IMR-90 (cell line): ENCODE measurements around the gene IGDCC3. TPM values are rescaled to one million over a fixed set of nuclear protein-coding genes. Genes with fewer than 3 reads are reported as not detected.

Experiments used
- ATAC-seq: fragments of 200-7000 bp; cut with Tn5 transposase; 2 replicates; pipeline ENCODE4 v1.9.1; 2020; ENCODE audit warnings: low read depth, mild to moderate bottlenecking, moderate library complexity
- BruUV-seq: library from RNA; stranded (reverse); fragments of 400-500 nt; replicated peaks from 2 replicates; lab custom pipeline; 2021; lab: Mats Ljungman, UMichigan
- CTCF ChIA-PET: fragments of 300-600 bp; formaldehyde crosslinking; extraction: SDS; loops from one replicate; lab custom pipeline; 2021; ENCODE audit warnings: antibody characterized with exemption; lab: Yijun Ruan, JAX
- POLR2A ChIA-PET: fragments of 300-600 bp; sonication (Branson Sonifier 250); formaldehyde crosslinking; loops from one replicate; lab custom pipeline; 2022; ENCODE audit warnings: antibody characterized with exemption; ENCODE audit not compliant: unreplicated experiment; lab: Charles Lee
- DNase-seq: peaks from one replicate; pipeline ENCODE4 v3.0.0; 2013
- H2AFZ ChIP-seq: replicated peaks from 2 replicates; pipeline ENCODE3; 2013; ENCODE audit warnings: low read length, mild to moderate bottlenecking; ENCODE audit not compliant: poor library complexity
- H2AK5ac ChIP-seq: 2 replicates; pipeline ENCODE4 v1.6.1; 2013; ENCODE audit warnings: low read depth, low read length, inconsistent platforms
- H2AK9ac ChIP-seq: replicated peaks from 2 replicates; pipeline ENCODE3; 2013; ENCODE audit warnings: mild to moderate bottlenecking, low read depth, low read length, moderate library complexity; ENCODE audit not compliant: poor library complexity
- H2BK120ac ChIP-seq: 2 replicates; pipeline ENCODE4 v1.6.1; 2013; ENCODE audit warnings: low read depth, low read length, inconsistent platforms
- H2BK15ac ChIP-seq: 3 replicates; pipeline ENCODE4 v1.6.1; 2013; ENCODE audit warnings: low read depth, low read length, inconsistent platforms
- H2BK20ac ChIP-seq: 2 replicates; pipeline ENCODE4 v1.6.1; 2013; ENCODE audit warnings: low read depth, mild to moderate bottlenecking, inconsistent platforms, low read length, moderate library complexity
- H2BK5ac ChIP-seq: 2 replicates; pipeline ENCODE4 v1.6.1; 2013; ENCODE audit warnings: mild to moderate bottlenecking, low read depth, low read length, inconsistent platforms; ENCODE audit not compliant: poor library complexity, severe bottlenecking
- H3K14ac ChIP-seq: replicated peaks from 2 replicates; pipeline ENCODE4 v1.6.1; 2013; ENCODE audit warnings: low read depth, low read length, inconsistent platforms
- H3K18ac ChIP-seq: 2 replicates; pipeline ENCODE4 v1.6.1; 2013; ENCODE audit warnings: low read depth, low read length, control low read depth
- H3K23ac ChIP-seq: 2 replicates; pipeline ENCODE4 v1.6.1; 2013; ENCODE audit warnings: low read depth, low read length, inconsistent platforms
- H3K27ac ChIP-seq: 2 replicates; pipeline ENCODE4 v1.5.1; 2013; ENCODE audit warnings: mild to moderate bottlenecking, control low read depth, low read length; ENCODE audit not compliant: insufficient read depth
- H3K27me3 ChIP-seq: 2 replicates; pipeline ENCODE4 v1.6.1; 2013; ENCODE audit warnings: low read length; ENCODE audit not compliant: control insufficient read depth, insufficient read depth
- H3K36me3 ChIP-seq: 2 replicates; pipeline ENCODE4 v1.6.1; 2013; ENCODE audit warnings: low read length, mixed read lengths; ENCODE audit not compliant: control insufficient read depth, insufficient read depth
- H3K4ac ChIP-seq: 2 replicates; pipeline ENCODE4 v1.6.1; 2013; ENCODE audit warnings: low read depth, low read length, inconsistent platforms
- H3K4me1 ChIP-seq: 2 replicates; pipeline ENCODE4 v1.6.1; 2013; ENCODE audit warnings: low read length, mixed read lengths; ENCODE audit not compliant: control insufficient read depth, insufficient read depth
- H3K4me2 ChIP-seq: 2 replicates; pipeline ENCODE4 v1.6.1; 2013; ENCODE audit warnings: low read depth, mild to moderate bottlenecking, control low read depth, low read length, moderate library complexity
- H3K4me3 ChIP-seq: 2 replicates; pipeline ENCODE4 v1.5.1; 2013; ENCODE audit warnings: low read depth, mild to moderate bottlenecking, control low read depth, low read length, moderate library complexity; ENCODE audit not compliant: insufficient read depth
- H3K56ac ChIP-seq: 2 replicates; pipeline ENCODE4 v1.6.1; 2013; ENCODE audit warnings: low read length, inconsistent platforms; ENCODE audit not compliant: insufficient read depth; ENCODE audit errors: extremely low read depth
- H3K79me1 ChIP-seq, 2 experiments: 2 replicates each; pipeline ENCODE4 v1.6.1; 2013; ENCODE audit warnings: low read length in 2 of 2, inconsistent platforms in 1 of 2, low read depth in 1 of 2
- H3K9ac ChIP-seq: 2 replicates; pipeline ENCODE4 v1.6.1; 2013; ENCODE audit warnings: low read depth, low read length, control low read depth
- H3K9me1 ChIP-seq: 2 replicates; pipeline ENCODE4 v1.6.1; 2013; ENCODE audit warnings: low read length, inconsistent platforms; ENCODE audit not compliant: insufficient read depth
- H3K9me3 ChIP-seq: 2 replicates; pipeline ENCODE4 v1.6.1; 2013; ENCODE audit warnings: low read length; ENCODE audit not compliant: control insufficient read depth, insufficient read depth
- H4K20me1 ChIP-seq: 2 replicates; pipeline ENCODE4 v1.6.1; 2013; ENCODE audit warnings: low read length, inconsistent platforms; ENCODE audit not compliant: insufficient read depth
- H4K5ac ChIP-seq: 2 replicates; pipeline ENCODE4 v1.6.1; 2013; ENCODE audit warnings: mild to moderate bottlenecking, low read depth, low read length, control low read depth
- H4K8ac ChIP-seq, 2 experiments: 2 replicates each; pipeline ENCODE4 v1.6.1; 2013; ENCODE audit warnings: low read depth in 2 of 2, low read length in 2 of 2, control low read depth in 1 of 2, inconsistent platforms in 1 of 2
- H4K91ac ChIP-seq: 2 replicates; pipeline ENCODE4 v1.6.1; 2013; ENCODE audit warnings: low read depth, low read length, inconsistent platforms; ENCODE audit not compliant: insufficient read depth
- BHLHE40 ChIP-seq: fragments of 150-350 bp; IDR thresholded peaks from 2 replicates; pipeline ENCODE4 v1.6.1; 2016; ENCODE audit warnings: mild to moderate bottlenecking, low read depth, low read length
- CEBPB ChIP-seq: IDR thresholded peaks from 2 replicates; pipeline ENCODE4 v1.6.1; 2012; ENCODE audit warnings: low read depth, low read length, improper control_type of control experiment
- CHD1 ChIP-seq: IDR thresholded peaks from 2 replicates; pipeline ENCODE4 v1.6.1; 2012; ENCODE audit warnings: low read depth, low read length, improper control_type of control experiment
- FOS ChIP-seq: fragments of 150-350 bp; IDR thresholded peaks from 2 replicates; pipeline ENCODE4 v1.6.1; 2016; ENCODE audit warnings: low read depth, low read length
- MAFK ChIP-seq: IDR thresholded peaks from 2 replicates; pipeline ENCODE4 v1.6.1; 2012; ENCODE audit warnings: low read depth, low read length, improper control_type of control experiment
- MAZ ChIP-seq: IDR thresholded peaks from 2 replicates; pipeline ENCODE4 v1.6.1; 2012; ENCODE audit warnings: low read depth, mild to moderate bottlenecking, low read length, improper control_type of control experiment, moderate library complexity, borderline replicate concordance
- MXI1 ChIP-seq: IDR thresholded peaks from 2 replicates; pipeline ENCODE4 v1.6.1; 2012; ENCODE audit warnings: low read depth, mild to moderate bottlenecking, low read length, moderate library complexity, borderline replicate concordance
- NFE2L2 ChIP-seq: fragments of 150-350 bp; IDR thresholded peaks from 2 replicates; pipeline ENCODE4 v1.6.1; 2016; ENCODE audit warnings: low read depth, mild to moderate bottlenecking, low read length
- POLR2A ChIP-seq: IDR thresholded peaks from 2 replicates; pipeline ENCODE4 v1.6.1; 2012; ENCODE audit warnings: mild to moderate bottlenecking, low read depth, low read length
- RAD21 ChIP-seq: IDR thresholded peaks from 2 replicates; pipeline ENCODE4 v1.6.1; 2012; ENCODE audit warnings: low read length, improper control_type of control experiment
- RCOR1 ChIP-seq: IDR thresholded peaks from 2 replicates; pipeline ENCODE4 v1.6.1; 2012; ENCODE audit warnings: mild to moderate bottlenecking, low read length, improper control_type of control experiment; ENCODE audit not compliant: insufficient replicate concordance
- RFX5 ChIP-seq: IDR thresholded peaks from 2 replicates; pipeline ENCODE4 v1.8.0; 2012; ENCODE audit warnings: low read depth, mild to moderate bottlenecking, low read length, moderate library complexity
- SMC3 ChIP-seq: fragments of 150-350 bp; IDR thresholded peaks from 2 replicates; pipeline ENCODE4 v1.6.1; 2016; ENCODE audit warnings: low read depth, mild to moderate bottlenecking, antibody characterized with exemption, low read length, moderate library complexity
- WGBS, 2 experiments: methylation state at CpG; one replicate each; pipeline versions ENCODE4 v1.1.5 to v1.1.7; 2013; ENCODE audit warnings: missing lambda C conversion rate in 2 of 2; ENCODE audit not compliant: insufficient read length in 1 of 2; ENCODE audit errors: extremely low coverage in 2 of 2; 5-methylcytosine and 5-hydroxymethylcytosine counted together
- dilution Hi-C: fragments of 300-500 bp; cut with HindIII; formaldehyde crosslinking; loops from one replicate; pipeline ENCODE4 v1.14.3; 2018; ENCODE audit warnings: low sequenced_read_pairs; ENCODE audit not compliant: unreplicated experiment
- in situ Hi-C: fragments of 300-500 bp; cut with MboI; formaldehyde crosslinking; loops from 3 replicates; pipeline ENCODE4 v1.14.3; 2019; ENCODE audit warnings: low sequenced_read_pairs, inconsistent platforms, mixed read lengths
- intact Hi-C: fragments of 100-400 bp; cut with micrococcal nuclease; formaldehyde crosslinking; loops from 2 replicates; pipeline ENCODE4 v1.10.0; 2022
- polyA plus RNA-seq, 3 experiments: library from polyadenylated mRNA; depleted of rRNA; stranded (reverse); fragments of >200 nt; gene quantifications; 2 replicates each; pipeline ENCODE4 v1.2.3, GENCODE V29; 2012; ENCODE audit warnings: low replicate concordance in 1 of 3
- total RNA-seq: library from RNA; depleted of rRNA; stranded (reverse); fragments of >200 nt; gene quantifications from 2 replicates; pipeline ENCODE4 v1.2.3, GENCODE V29; 2012
- TF ChIP-seq, protein P1 (sequence below): fragments of 150-350 bp; IDR thresholded peaks from 2 replicates; pipeline ENCODE4 v1.6.1; 2016; ENCODE audit warnings: low read depth, mild to moderate bottlenecking, low read length, moderate library complexity, borderline replicate concordance
- TF ChIP-seq, protein P2 (sequence below): fragments of 150-350 bp; IDR thresholded peaks from 2 replicates; pipeline ENCODE4 v1.6.1; 2017; ENCODE audit warnings: mild to moderate bottlenecking, antibody characterized with exemption, low read length, low read depth
- TF ChIP-seq, protein P3 (sequence below): conservative IDR thresholded peaks from 2 replicates; pipeline ENCODE4 v1.5.1; 2012; ENCODE audit warnings: mild to moderate bottlenecking, low read depth, low read length, improper control_type of control experiment

The IGDCC3 gene
- total and polyA plus RNA-seq, 2 of the 4 experiments (the other 2 are of a cell fraction) = 0.18 to 0.19 TPM

DNA sequence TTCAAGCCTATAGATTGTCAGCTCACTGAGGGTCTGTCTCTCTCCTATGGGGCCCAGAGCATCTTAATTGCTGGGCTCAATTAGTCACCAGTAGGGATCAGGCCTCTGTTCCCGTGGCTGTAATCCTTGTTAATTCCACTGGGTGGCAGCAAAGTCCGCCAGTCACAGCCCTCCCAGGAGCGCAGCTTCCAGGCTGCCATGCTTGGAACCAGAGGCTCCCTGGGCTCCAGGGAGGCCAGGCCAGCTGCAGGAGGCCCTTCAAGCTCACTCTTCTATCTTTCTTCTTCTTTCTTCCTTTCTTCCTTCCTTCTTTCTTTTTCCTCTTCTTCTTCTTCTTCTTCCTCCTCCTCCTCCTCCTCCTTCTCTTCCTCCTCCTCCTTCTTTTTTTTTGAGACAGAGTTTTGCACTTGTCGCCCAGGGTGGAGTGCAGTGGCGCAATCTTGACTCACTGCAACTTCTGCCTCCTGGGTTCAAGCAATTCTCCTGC, 58.9 kb downstream of the IGDCC3 start:
- ChIA-PET CTCF (interaction anchor here (0.6 to 2.0 kb wide), 10 partner anchors 9 to 1173 kb away, joined by 3 to 13 read pairs (median 4); no protein-coding TSS in a partner anchor), POLR2A (interaction anchor here (0.7 kb wide), 1 partner anchor 49 kb away, joined by 4 read pairs; no protein-coding TSS in a partner anchor)
- no peak overlapping the region for H2AFZ ChIP-seq
- H2BK5ac ChIP-seq = no peak overlapping the region
- no peak overlapping the region for H3K23ac ChIP-seq
- peaks cover 20% of the 10 kb centered on the region for H3K27me3 ChIP-seq
- no peak overlapping the region for H3K18ac ChIP-seq
- no peak overlapping the region for H3K9ac ChIP-seq
- TF ChIP-seq POLR2A = peak; percentile 32; the same call in 1 of the 2 replicates
- TF ChIP-seq RAD21 = peak; percentile 99
- TF ChIP-seq FOS = no peak
- TF ChIP-seq, protein P1, sequence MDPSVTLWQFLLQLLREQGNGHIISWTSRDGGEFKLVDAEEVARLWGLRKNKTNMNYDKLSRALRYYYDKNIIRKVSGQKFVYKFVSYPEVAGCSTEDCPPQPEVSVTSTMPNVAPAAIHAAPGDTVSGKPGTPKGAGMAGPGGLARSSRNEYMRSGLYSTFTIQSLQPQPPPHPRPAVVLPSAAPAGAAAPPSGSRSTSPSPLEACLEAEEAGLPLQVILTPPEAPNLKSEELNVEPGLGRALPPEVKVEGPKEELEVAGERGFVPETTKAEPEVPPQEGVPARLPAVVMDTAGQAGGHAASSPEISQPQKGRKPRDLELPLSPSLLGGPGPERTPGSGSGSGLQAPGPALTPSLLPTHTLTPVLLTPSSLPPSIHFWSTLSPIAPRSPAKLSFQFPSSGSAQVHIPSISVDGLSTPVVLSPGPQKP = no peak
- TF ChIP-seq CEBPB = no peak
- no peak for TF ChIP-seq MAFK
- TF ChIP-seq RCOR1 = no peak
- TF ChIP-seq SMC3 = peak; percentile 95
- TF ChIP-seq, protein P2, sequence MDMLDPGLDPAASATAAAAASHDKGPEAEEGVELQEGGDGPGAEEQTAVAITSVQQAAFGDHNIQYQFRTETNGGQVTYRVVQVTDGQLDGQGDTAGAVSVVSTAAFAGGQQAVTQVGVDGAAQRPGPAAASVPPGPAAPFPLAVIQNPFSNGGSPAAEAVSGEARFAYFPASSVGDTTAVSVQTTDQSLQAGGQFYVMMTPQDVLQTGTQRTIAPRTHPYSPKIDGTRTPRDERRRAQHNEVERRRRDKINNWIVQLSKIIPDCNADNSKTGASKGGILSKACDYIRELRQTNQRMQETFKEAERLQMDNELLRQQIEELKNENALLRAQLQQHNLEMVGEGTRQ = no peak
- TF ChIP-seq BHLHE40 = no peak
- no peak for TF ChIP-seq MAZ
- no peak for TF ChIP-seq NFE2L2
- TF ChIP-seq RFX5 = no peak
- TF ChIP-seq MXI1 = no peak
- no peak for TF ChIP-seq CHD1
- TF ChIP-seq, protein P3, sequence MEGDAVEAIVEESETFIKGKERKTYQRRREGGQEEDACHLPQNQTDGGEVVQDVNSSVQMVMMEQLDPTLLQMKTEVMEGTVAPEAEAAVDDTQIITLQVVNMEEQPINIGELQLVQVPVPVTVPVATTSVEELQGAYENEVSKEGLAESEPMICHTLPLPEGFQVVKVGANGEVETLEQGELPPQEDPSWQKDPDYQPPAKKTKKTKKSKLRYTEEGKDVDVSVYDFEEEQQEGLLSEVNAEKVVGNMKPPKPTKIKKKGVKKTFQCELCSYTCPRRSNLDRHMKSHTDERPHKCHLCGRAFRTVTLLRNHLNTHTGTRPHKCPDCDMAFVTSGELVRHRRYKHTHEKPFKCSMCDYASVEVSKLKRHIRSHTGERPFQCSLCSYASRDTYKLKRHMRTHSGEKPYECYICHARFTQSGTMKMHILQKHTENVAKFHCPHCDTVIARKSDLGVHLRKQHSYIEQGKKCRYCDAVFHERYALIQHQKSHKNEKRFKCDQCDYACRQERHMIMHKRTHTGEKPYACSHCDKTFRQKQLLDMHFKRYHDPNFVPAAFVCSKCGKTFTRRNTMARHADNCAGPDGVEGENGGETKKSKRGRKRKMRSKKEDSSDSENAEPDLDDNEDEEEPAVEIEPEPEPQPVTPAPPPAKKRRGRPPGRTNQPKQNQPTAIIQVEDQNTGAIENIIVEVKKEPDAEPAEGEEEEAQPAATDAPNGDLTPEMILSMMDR = peak; percentile 98
- no peak overlapping the region for H2BK20ac ChIP-seq
- no TSS peak for BruUV-seq
- H3K4ac ChIP-seq = no peak overlapping the region
- no peak overlapping the region for H3K4me3 ChIP-seq
- 0% methylated on average over 3 of the region's 5 CpGs; no CpG with 5 or more reads in 1 of the 2 experiments for WGBS, 2 experiments
- no peak overlapping the region for H2BK120ac ChIP-seq
- no peaks in the 10 kb centered on the region for H3K9me1 ChIP-seq
- H4K8ac ChIP-seq = no peak overlapping the region
- H3K9me3 ChIP-seq = no peaks in the 10 kb centered on the region
- intact Hi-C loops (loop anchor here (1.0 kb wide), 2 partner anchors 66 to 81 kb away; no protein-coding TSS in a partner anchor), in situ Hi-C loops (loop anchor here (5.0 kb wide), 1 partner anchor 63 kb away; no protein-coding TSS in a partner anchor), dilution Hi-C loops (no loop called here)
- H3K4me2 ChIP-seq = no peak overlapping the region
- no peak overlapping the region for H2AK9ac ChIP-seq
- H4K5ac ChIP-seq = no peak overlapping the region
- H2AK5ac ChIP-seq = no peak overlapping the region
- no peaks in the 10 kb centered on the region for H3K36me3 ChIP-seq
- H3K4me1 ChIP-seq = no peaks in the 10 kb centered on the region
- ATAC-seq = peak; percentile 100
- no peak overlapping the region for H4K91ac ChIP-seq
- no peaks in the 10 kb centered on the region for H4K20me1 ChIP-seq
- H2BK15ac ChIP-seq = no peak overlapping the region
- DNase-seq = peak; percentile 70
- H3K27ac ChIP-seq = no peak overlapping the region
- H3K56ac ChIP-seq = no peak overlapping the region
- no peaks in the 10 kb centered on the region for H3K79me1 ChIP-seq
- no peak overlapping the region for H3K14ac ChIP-seq
